HG02943 (cell line): Measurements from ENCODE around the gene CRYGB.
"Not testable (repeated sequence)": the region's sequence is repeated elsewhere in the genome, so short reads cannot be mapped to it uniquely, and the experiment has no call there.

Source experiments
- ATAC-seq: cut with Tn5 transposase; IDR thresholded peaks from one replicate; pipeline ENCODE4 v1.9.1; 2021; ENCODE audit warnings: mild to moderate bottlenecking, low read depth, moderate library complexity; ENCODE audit not compliant: unreplicated experiment

Gene CRYGB

GRCh38 chr2:208122248-208122647 lies 23.7 kb downstream of the CRYGB start:
- no peak for ATAC-seq

DNA sequence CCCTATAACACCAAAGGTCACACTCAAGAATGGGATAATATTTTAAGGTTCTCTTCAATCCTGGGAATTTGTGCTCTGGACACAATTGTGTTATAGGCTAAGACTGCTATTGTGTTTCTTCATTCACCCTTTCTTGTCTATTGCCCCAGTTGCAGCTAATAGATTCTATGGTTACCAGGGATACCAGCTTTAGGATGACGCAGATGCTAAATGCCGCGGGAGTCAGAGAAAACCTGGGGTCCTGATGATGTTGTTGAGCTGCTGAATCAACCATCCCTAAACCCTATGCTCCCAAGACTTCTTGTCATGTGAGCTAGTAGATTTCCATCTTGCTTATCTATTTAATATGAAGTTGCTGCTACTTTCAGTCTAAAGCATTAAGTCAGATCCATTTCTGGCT lies 27.0 kb downstream of the CRYGB start:
- ATAC-seq: no peak

DNA sequence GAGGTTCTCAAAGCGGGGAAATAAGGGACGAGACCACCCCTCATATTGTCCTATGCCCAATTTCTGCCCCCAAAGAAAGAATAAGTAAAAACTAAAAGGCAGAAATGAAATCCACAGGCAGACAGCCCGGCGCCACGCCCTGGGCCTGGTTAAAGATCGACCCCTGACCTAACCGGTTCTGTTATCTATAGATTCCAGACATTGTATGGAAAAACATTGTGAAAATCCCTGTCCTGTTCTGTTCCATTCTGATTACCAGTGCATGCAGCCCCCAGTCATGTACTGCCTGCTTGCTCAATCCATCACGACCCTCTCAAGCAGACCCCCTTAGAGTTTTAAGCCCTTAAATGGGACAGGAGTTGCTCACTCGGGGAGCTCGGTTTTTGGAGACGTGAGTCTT lies 28.6 kb downstream of the CRYGB start:
- not testable (repeated sequence) for ATAC-seq

DNA sequence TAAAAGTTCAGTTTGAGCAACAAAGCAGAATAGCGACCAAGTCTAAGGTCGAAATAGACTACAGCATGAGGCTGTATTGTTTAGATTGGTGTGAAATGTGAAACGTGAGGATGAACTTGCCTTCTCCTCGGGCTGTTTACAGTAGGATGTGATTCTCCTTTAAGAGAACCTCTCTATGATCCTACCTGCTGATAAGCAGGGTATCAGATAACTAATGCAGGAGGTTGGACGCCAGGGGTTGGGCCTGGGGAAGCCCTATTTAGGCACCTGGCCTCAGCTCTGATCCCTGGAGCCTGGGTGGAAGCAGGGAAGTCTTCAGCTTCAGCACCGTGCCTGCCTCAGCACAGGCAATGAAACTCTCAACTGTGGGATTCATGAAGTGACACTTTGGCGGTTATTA lies 33.0 kb downstream of the CRYGB start:
- ATAC-seq: no peak

- not testable (repeated sequence) for ATAC-seq
Measured at GRCh38 chr2:208112273-208112745, 33.6 kb downstream of the CRYGB start.

DNA sequence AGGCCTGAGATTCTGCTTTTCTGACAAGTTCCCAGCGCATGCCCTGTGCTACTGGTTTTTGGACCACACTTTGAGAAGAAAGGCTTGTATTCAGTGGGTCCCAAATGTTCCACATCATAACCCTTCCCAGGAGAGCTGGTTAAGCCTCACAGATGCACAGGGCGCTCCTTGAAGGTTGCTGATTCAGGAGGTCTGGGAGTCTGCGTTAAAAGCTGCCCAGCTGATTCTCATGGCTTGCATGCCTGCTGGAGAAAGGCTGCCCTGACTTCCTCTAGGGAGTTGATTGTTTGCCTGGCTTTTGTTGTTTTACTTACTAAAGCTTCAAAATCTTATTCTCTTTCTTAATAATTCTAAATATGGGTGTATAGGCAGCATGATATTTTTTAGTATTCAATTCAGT lies 42.3 kb downstream of the CRYGB start:
- ATAC-seq: no peak

DNA sequence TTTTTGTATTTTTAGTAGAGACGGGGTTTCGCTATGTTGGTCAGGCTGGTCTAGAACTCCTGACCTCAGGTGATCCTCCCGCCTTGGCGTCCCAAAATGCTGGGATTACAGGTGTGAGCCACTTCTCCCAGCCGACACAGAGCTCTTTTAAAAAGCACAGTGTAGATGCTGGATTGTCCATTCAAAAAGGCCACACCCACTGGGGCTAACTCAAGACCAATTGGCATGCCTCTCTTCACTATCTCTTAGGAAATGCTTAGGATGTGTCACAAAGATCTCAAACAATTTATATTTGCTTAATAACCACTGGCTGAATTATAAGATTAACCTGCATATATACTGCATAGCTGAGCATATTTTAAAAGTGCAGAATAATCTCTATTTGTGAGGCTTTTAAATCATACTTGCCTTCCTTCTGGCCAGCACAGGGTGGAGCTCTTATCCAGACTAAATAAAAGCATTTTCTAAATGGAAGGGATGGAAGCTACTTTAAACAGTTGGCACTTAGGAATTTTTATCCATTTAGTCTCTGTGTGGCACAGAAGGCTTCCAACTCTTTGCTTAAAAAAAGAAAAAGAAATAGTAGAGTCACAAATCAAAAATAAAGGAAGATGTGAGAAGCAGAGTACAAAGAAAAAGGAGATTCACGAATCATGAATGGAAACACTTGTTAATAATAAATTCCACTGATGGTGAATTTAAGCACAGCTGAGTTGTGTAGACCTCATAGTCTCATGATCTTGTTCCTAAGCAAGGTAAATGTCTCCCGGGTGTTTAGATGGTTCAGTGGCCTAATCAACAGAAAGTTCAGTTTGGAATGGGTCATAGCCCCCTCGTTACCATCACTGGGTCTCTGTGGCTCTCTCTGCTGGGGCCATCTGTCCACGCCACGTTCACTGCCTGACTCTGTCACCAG lies 44.0 kb downstream of the CRYGB start:
- no peak for ATAC-seq

DNA sequence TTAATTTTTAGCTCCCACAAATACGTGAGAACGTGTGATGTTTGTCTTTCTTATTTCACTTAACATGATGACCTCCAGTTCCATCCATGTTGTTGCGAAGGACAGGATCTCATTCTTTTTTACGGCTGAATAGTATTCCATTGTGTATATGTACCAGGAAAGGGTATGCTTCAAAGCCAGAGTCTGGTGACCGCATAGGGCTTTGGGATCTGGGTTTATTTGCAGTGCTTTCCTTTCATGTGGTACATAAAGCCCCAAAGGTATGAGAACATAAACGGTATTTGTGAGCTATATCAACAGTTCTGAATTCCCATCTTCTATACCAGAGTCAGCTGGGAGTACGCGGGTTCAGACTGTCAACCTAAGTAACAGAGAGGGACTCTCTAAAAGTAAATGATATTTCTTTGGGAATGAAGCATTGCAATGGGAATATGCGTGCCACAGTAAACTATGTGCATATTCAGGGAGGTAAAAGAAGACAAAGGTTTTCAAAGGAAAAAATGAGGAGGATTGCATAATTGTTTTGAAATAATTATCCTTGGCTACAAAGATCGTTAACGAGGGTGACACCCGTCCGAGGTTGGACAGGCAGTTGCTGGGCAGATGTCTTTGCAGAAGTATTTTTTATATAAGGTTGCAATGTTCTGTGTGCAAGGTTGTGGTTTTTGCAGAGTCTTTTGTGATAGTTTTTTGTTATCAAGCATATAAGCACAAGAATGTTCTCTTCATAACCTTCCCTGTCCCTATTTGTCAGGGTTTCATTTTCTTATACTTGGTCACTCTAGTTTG lies 46.1 kb downstream of the CRYGB start:
- ATAC-seq: no peak

- not testable (repeated sequence) for ATAC-seq
Measured at GRCh38 chr2:208098701-208099100, 47.3 kb downstream of the CRYGB start.

- no peak for ATAC-seq
Measured at GRCh38 chr2:208098267-208098666, 47.7 kb downstream of the CRYGB start.

DNA sequence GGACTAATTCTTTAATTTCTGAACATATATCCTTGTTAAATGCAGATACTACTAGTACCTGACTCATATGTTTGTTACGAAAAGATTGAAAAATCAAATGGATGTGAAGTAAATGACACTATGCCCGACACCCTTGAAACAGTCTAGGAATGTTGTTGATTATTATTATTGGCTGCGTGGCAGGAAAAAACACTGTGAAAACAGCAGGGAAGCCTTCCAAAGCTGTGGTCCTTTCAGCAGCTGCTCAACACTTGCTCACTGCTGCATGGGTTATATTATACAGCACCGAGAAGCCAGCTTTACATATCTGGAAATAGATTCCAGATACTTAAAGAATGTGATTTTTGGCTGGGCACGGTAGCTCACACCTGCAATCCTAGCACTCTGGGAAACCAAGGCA lies 48.2 kb downstream of the CRYGB start:
- ATAC-seq: no peak

DNA sequence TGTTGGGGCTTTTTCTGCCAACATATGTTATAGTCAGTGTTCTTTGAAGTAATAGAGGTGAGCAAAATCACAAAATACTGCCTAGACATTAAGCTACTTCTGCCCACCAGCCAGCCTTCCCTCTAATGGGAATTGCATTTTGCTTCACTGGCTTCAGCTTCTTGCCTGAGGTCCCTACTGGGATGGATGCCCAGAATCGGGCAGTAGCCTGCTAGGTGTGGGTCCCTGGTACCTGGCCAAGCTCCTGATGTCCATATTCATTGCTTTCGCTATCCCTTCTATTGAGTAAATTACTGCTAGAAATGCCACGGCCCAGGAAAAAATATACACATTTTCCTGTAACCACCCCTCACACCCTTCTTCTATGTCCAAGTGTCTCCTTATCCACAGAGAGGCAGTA lies 48.6 kb downstream of the CRYGB start:
- ATAC-seq: no peak

DNA sequence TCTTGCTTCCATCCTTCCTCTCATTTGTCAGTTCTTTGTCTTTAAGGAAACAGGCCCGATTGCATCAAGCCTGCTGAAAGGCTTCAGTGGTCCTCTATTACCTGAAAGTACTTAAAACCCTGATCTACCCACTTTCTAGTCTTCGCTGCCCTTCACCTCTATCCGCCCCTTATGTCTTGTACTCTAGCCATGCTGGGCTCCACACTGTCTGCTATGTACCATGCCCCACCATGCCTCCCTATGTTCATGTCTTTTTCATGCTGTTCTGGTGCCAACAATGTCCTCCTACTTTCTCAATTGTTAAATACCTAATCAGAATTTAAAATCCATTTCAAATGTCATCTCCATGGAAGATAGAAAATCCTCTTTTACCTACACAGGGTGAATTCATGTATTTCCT lies 49.9 kb downstream of the CRYGB start:
- ATAC-seq: no peak

DNA sequence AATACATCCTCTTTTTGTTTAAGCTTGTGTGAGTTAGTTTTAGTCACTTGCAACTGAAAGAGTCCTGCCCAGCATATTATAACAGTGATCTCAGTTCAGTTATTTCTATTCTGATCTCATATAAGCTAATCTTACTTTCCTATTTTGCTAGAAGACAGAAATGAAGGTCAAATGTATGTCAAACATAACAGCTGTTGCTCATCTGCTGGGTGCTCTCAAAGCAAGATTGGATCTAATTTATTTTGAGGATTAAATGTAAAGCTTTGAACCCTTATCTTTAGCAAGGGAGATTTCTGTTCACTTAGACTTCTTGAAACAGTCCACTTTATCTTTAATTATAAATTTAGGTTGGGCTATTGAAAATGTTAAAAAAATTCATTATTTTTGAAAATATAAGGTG lies 52.8 kb downstream of the CRYGB start:
- no peak for ATAC-seq
